IMR-90 (cell line): ENCODE results near the gene FAM81A. TPM values are rescaled to one million over a fixed set of nuclear protein-coding genes. Genes with fewer than 3 reads are reported as not detected.

Experiments used
- ATAC-seq: fragments of 200-7000 bp; cut with Tn5 transposase; 2 replicates; pipeline ENCODE4 v1.9.1; 2020; ENCODE audit warnings: low read depth, mild to moderate bottlenecking, moderate library complexity
- BruUV-seq: library from RNA; stranded (reverse); fragments of 400-500 nt; replicated peaks from 2 replicates; lab custom pipeline; 2021; lab: Mats Ljungman, UMichigan
- CTCF ChIA-PET: fragments of 300-600 bp; formaldehyde crosslinking; extraction: SDS; loops from one replicate; lab custom pipeline; 2021; ENCODE audit warnings: antibody characterized with exemption; lab: Yijun Ruan, JAX
- POLR2A ChIA-PET: fragments of 300-600 bp; sonication (Branson Sonifier 250); formaldehyde crosslinking; loops from one replicate; lab custom pipeline; 2022; ENCODE audit warnings: antibody characterized with exemption; ENCODE audit not compliant: unreplicated experiment; lab: Charles Lee
- DNase-seq: peaks from one replicate; pipeline ENCODE4 v3.0.0; 2013
- H2AFZ ChIP-seq: replicated peaks from 2 replicates; pipeline ENCODE3; 2013; ENCODE audit warnings: low read length, mild to moderate bottlenecking; ENCODE audit not compliant: poor library complexity
- H2AK5ac ChIP-seq: 2 replicates; pipeline ENCODE4 v1.6.1; 2013; ENCODE audit warnings: low read depth, low read length, inconsistent platforms
- H2AK9ac ChIP-seq: replicated peaks from 2 replicates; pipeline ENCODE3; 2013; ENCODE audit warnings: mild to moderate bottlenecking, low read depth, low read length, moderate library complexity; ENCODE audit not compliant: poor library complexity
- H2BK120ac ChIP-seq: 2 replicates; pipeline ENCODE4 v1.6.1; 2013; ENCODE audit warnings: low read depth, low read length, inconsistent platforms
- H2BK15ac ChIP-seq: 3 replicates; pipeline ENCODE4 v1.6.1; 2013; ENCODE audit warnings: low read depth, low read length, inconsistent platforms
- H2BK20ac ChIP-seq: 2 replicates; pipeline ENCODE4 v1.6.1; 2013; ENCODE audit warnings: low read depth, mild to moderate bottlenecking, inconsistent platforms, low read length, moderate library complexity
- H2BK5ac ChIP-seq: 2 replicates; pipeline ENCODE4 v1.6.1; 2013; ENCODE audit warnings: mild to moderate bottlenecking, low read depth, low read length, inconsistent platforms; ENCODE audit not compliant: poor library complexity, severe bottlenecking
- H3K14ac ChIP-seq: replicated peaks from 2 replicates; pipeline ENCODE4 v1.6.1; 2013; ENCODE audit warnings: low read depth, low read length, inconsistent platforms
- H3K18ac ChIP-seq: 2 replicates; pipeline ENCODE4 v1.6.1; 2013; ENCODE audit warnings: low read depth, low read length, control low read depth
- H3K23ac ChIP-seq: 2 replicates; pipeline ENCODE4 v1.6.1; 2013; ENCODE audit warnings: low read depth, low read length, inconsistent platforms
- H3K27ac ChIP-seq: 2 replicates; pipeline ENCODE4 v1.5.1; 2013; ENCODE audit warnings: mild to moderate bottlenecking, control low read depth, low read length; ENCODE audit not compliant: insufficient read depth
- H3K27me3 ChIP-seq: 2 replicates; pipeline ENCODE4 v1.6.1; 2013; ENCODE audit warnings: low read length; ENCODE audit not compliant: control insufficient read depth, insufficient read depth
- H3K36me3 ChIP-seq: 2 replicates; pipeline ENCODE4 v1.6.1; 2013; ENCODE audit warnings: low read length, mixed read lengths; ENCODE audit not compliant: control insufficient read depth, insufficient read depth
- H3K4ac ChIP-seq: 2 replicates; pipeline ENCODE4 v1.6.1; 2013; ENCODE audit warnings: low read depth, low read length, inconsistent platforms
- H3K4me1 ChIP-seq: 2 replicates; pipeline ENCODE4 v1.6.1; 2013; ENCODE audit warnings: low read length, mixed read lengths; ENCODE audit not compliant: control insufficient read depth, insufficient read depth
- H3K4me2 ChIP-seq: 2 replicates; pipeline ENCODE4 v1.6.1; 2013; ENCODE audit warnings: low read depth, mild to moderate bottlenecking, control low read depth, low read length, moderate library complexity
- H3K4me3 ChIP-seq: 2 replicates; pipeline ENCODE4 v1.5.1; 2013; ENCODE audit warnings: low read depth, mild to moderate bottlenecking, control low read depth, low read length, moderate library complexity; ENCODE audit not compliant: insufficient read depth
- H3K56ac ChIP-seq: 2 replicates; pipeline ENCODE4 v1.6.1; 2013; ENCODE audit warnings: low read length, inconsistent platforms; ENCODE audit not compliant: insufficient read depth; ENCODE audit errors: extremely low read depth
- H3K79me1 ChIP-seq, 2 experiments: 2 replicates each; pipeline ENCODE4 v1.6.1; 2013; ENCODE audit warnings: low read length in 2 of 2, inconsistent platforms in 1 of 2, low read depth in 1 of 2
- H3K9ac ChIP-seq: 2 replicates; pipeline ENCODE4 v1.6.1; 2013; ENCODE audit warnings: low read depth, low read length, control low read depth
- H3K9me1 ChIP-seq: 2 replicates; pipeline ENCODE4 v1.6.1; 2013; ENCODE audit warnings: low read length, inconsistent platforms; ENCODE audit not compliant: insufficient read depth
- H3K9me3 ChIP-seq: 2 replicates; pipeline ENCODE4 v1.6.1; 2013; ENCODE audit warnings: low read length; ENCODE audit not compliant: control insufficient read depth, insufficient read depth
- H4K20me1 ChIP-seq: 2 replicates; pipeline ENCODE4 v1.6.1; 2013; ENCODE audit warnings: low read length, inconsistent platforms; ENCODE audit not compliant: insufficient read depth
- H4K5ac ChIP-seq: 2 replicates; pipeline ENCODE4 v1.6.1; 2013; ENCODE audit warnings: mild to moderate bottlenecking, low read depth, low read length, control low read depth
- H4K8ac ChIP-seq, 2 experiments: 2 replicates each; pipeline ENCODE4 v1.6.1; 2013; ENCODE audit warnings: low read depth in 2 of 2, low read length in 2 of 2, control low read depth in 1 of 2, inconsistent platforms in 1 of 2
- H4K91ac ChIP-seq: 2 replicates; pipeline ENCODE4 v1.6.1; 2013; ENCODE audit warnings: low read depth, low read length, inconsistent platforms; ENCODE audit not compliant: insufficient read depth
- CEBPB ChIP-seq: IDR thresholded peaks from 2 replicates; pipeline ENCODE4 v1.6.1; 2012; ENCODE audit warnings: low read depth, low read length, improper control_type of control experiment
- CHD1 ChIP-seq: IDR thresholded peaks from 2 replicates; pipeline ENCODE4 v1.6.1; 2012; ENCODE audit warnings: low read depth, low read length, improper control_type of control experiment
- CTCF ChIP-seq: conservative IDR thresholded peaks from 2 replicates; pipeline ENCODE4 v1.5.1; 2012; ENCODE audit warnings: mild to moderate bottlenecking, low read depth, low read length, improper control_type of control experiment
- ELK1 ChIP-seq: fragments of 150-350 bp; IDR thresholded peaks from 2 replicates; pipeline ENCODE4 v1.6.1; 2016; ENCODE audit warnings: low read depth, mild to moderate bottlenecking, low read length, moderate library complexity, borderline replicate concordance
- FOS ChIP-seq: fragments of 150-350 bp; IDR thresholded peaks from 2 replicates; pipeline ENCODE4 v1.6.1; 2016; ENCODE audit warnings: low read depth, low read length
- MAZ ChIP-seq: IDR thresholded peaks from 2 replicates; pipeline ENCODE4 v1.6.1; 2012; ENCODE audit warnings: low read depth, mild to moderate bottlenecking, low read length, improper control_type of control experiment, moderate library complexity, borderline replicate concordance
- POLR2A ChIP-seq: IDR thresholded peaks from 2 replicates; pipeline ENCODE4 v1.6.1; 2012; ENCODE audit warnings: mild to moderate bottlenecking, low read depth, low read length
- RAD21 ChIP-seq: IDR thresholded peaks from 2 replicates; pipeline ENCODE4 v1.6.1; 2012; ENCODE audit warnings: low read length, improper control_type of control experiment
- RFX5 ChIP-seq: IDR thresholded peaks from 2 replicates; pipeline ENCODE4 v1.8.0; 2012; ENCODE audit warnings: low read depth, mild to moderate bottlenecking, low read length, moderate library complexity
- SMC3 ChIP-seq: fragments of 150-350 bp; IDR thresholded peaks from 2 replicates; pipeline ENCODE4 v1.6.1; 2016; ENCODE audit warnings: low read depth, mild to moderate bottlenecking, antibody characterized with exemption, low read length, moderate library complexity
- USF2 ChIP-seq: fragments of 150-350 bp; IDR thresholded peaks from 2 replicates; pipeline ENCODE4 v1.6.1; 2017; ENCODE audit warnings: mild to moderate bottlenecking, antibody characterized with exemption, low read length, low read depth
- WGBS, 2 experiments: methylation state at CpG; one replicate each; pipeline versions ENCODE4 v1.1.5 to v1.1.7; 2013; ENCODE audit warnings: missing lambda C conversion rate in 2 of 2; ENCODE audit not compliant: insufficient read length in 1 of 2; ENCODE audit errors: extremely low coverage in 2 of 2; 5-methylcytosine and 5-hydroxymethylcytosine counted together
- dilution Hi-C: fragments of 300-500 bp; cut with HindIII; formaldehyde crosslinking; loops from one replicate; pipeline ENCODE4 v1.14.3; 2018; ENCODE audit warnings: low sequenced_read_pairs; ENCODE audit not compliant: unreplicated experiment
- in situ Hi-C: fragments of 300-500 bp; cut with MboI; formaldehyde crosslinking; loops from 3 replicates; pipeline ENCODE4 v1.14.3; 2019; ENCODE audit warnings: low sequenced_read_pairs, inconsistent platforms, mixed read lengths
- intact Hi-C: fragments of 100-400 bp; cut with micrococcal nuclease; formaldehyde crosslinking; loops from 2 replicates; pipeline ENCODE4 v1.10.0; 2022
- polyA plus RNA-seq, 3 experiments: library from polyadenylated mRNA; depleted of rRNA; stranded (reverse); fragments of >200 nt; gene quantifications; 2 replicates each; pipeline ENCODE4 v1.2.3, GENCODE V29; 2012; ENCODE audit warnings: low replicate concordance in 1 of 3
- total RNA-seq: library from RNA; depleted of rRNA; stranded (reverse); fragments of >200 nt; gene quantifications from 2 replicates; pipeline ENCODE4 v1.2.3, GENCODE V29; 2012

FAM81A gene
- total and polyA plus RNA-seq, 2 of the 4 experiments (the other 2 are of a cell fraction): not detected

GRCh38 chr15:59567324-59567723 is 129.3 kb downstream of the FAM81A start:
- Histone ChIP-seq H3K27me3 (peaks cover 3% of the 10 kb centered on the region; the same call in 1 of the 2 replicates), H3K4me2 (no peak overlapping the region), H4K20me1 (no peaks in the 10 kb centered on the region), H2BK120ac (no peak overlapping the region), H3K4ac (no peak overlapping the region), H3K27ac (no peak overlapping the region), H3K18ac (no peak overlapping the region), H3K36me3 (no peaks in the 10 kb centered on the region), H3K56ac (no peak overlapping the region), H2AK9ac (no peak overlapping the region), H2BK5ac (no peak overlapping the region), H3K9me1 (no peaks in the 10 kb centered on the region), H2BK15ac (no peak overlapping the region), H3K4me1 (no peaks in the 10 kb centered on the region), H3K9me3 (0 out of 2 replicates have a peak, but pooled peaks cover 2% of the 10 kb centered on the region), H4K8ac (no peak overlapping the region), H2BK20ac (no peak overlapping the region), H3K9ac (no peak overlapping the region), H2AK5ac (no peak overlapping the region), H3K4me3 (no peak overlapping the region), H4K91ac (no peak overlapping the region), H2AFZ (no peak overlapping the region), H3K79me1 (no peaks in the 10 kb centered on the region), H3K14ac (no peak overlapping the region), H3K23ac (no peak overlapping the region), H4K5ac (no peak overlapping the region)
- dilution Hi-C loops: no loop called here
- ATAC-seq (no peak), DNase-seq (no peak)
- in situ Hi-C loops: no loop called here
- CTCF ChIA-PET: interaction anchor here (0.6 kb wide), 1 partner anchor 1046 kb away, joined by 4 read pairs; no protein-coding TSS in a partner anchor
- intact Hi-C loops: no loop called here
- TF ChIP-seq MAZ: no peak
- no peak for TF ChIP-seq SMC3
- TF ChIP-seq POLR2A: no peak
- no peak for TF ChIP-seq CEBPB
- no peak for TF ChIP-seq CTCF
- no peak for TF ChIP-seq RAD21
- no peak for TF ChIP-seq ELK1
- TF ChIP-seq USF2: no peak
- TF ChIP-seq FOS: no peak
- TF ChIP-seq RFX5: no peak
- no peak for TF ChIP-seq CHD1
- POLR2A ChIA-PET: interaction anchor here (0.7 kb wide), 1 partner anchor 99 kb away, joined by 5 read pairs; no protein-coding TSS in a partner anchor
- WGBS, 2 experiments: no CpG with 5 or more reads among the region's 1 CpG
- no TSS peak for BruUV-seq
